Measurements from ENCODE around the gene SND1.
A peak's percentile ranks its signal among the peaks of the same experiment; 100 is the strongest.

- TF ChIP-seq CTCF (IDR thresholded peaks at IDR 0.05; ENCODE audit: insufficient read depth, low read length, poor library complexity, severe bottlenecking) (peak; percentile 87), EZH2phosphoT487 (conservative IDR thresholded peaks at IDR 0.05; ENCODE audit: low read length) (no peak)
Observed at GRCh38 chr7:128135515-128136214, 483.7 kb downstream of the SND1 start.

All from SU-DHL-6 (cell line).